ENCODE measurements around the gene ANKRD52.
"Not testable (repeated sequence)": the region's sequence is repeated elsewhere in the genome, so short reads cannot be mapped to it uniquely, and the experiment has no call there.

DNA sequence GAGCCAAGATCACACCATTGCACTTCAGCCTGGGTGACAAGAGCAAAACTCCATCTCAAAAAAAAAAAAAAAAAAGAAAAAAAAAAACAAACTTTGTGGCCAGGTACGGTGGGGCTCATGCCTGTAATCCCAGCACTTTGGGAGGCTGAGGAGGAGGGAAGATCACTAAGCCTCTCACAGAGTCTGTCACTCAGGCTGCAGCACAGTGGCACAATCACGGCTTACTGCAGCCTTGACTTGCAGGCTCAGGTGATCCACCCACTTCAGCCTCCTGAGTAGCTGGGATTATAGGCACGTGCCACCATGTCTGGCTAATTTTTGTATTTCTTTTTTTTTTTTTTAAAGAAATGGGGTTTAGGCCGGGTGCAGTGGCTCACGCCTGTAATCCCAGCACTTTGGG, 26.1 kb upstream of the ANKRD52 start:
- TF ChIP-seq, protein P1, sequence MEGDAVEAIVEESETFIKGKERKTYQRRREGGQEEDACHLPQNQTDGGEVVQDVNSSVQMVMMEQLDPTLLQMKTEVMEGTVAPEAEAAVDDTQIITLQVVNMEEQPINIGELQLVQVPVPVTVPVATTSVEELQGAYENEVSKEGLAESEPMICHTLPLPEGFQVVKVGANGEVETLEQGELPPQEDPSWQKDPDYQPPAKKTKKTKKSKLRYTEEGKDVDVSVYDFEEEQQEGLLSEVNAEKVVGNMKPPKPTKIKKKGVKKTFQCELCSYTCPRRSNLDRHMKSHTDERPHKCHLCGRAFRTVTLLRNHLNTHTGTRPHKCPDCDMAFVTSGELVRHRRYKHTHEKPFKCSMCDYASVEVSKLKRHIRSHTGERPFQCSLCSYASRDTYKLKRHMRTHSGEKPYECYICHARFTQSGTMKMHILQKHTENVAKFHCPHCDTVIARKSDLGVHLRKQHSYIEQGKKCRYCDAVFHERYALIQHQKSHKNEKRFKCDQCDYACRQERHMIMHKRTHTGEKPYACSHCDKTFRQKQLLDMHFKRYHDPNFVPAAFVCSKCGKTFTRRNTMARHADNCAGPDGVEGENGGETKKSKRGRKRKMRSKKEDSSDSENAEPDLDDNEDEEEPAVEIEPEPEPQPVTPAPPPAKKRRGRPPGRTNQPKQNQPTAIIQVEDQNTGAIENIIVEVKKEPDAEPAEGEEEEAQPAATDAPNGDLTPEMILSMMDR (IDR thresholded peaks at IDR 0.05) = not testable (repeated sequence)
- not testable (repeated sequence) for TF ChIP-seq EP300 (IDR thresholded peaks at IDR 0.05)
